ENCODE results near the gene ADTRP.

Gene ADTRP

DNA sequence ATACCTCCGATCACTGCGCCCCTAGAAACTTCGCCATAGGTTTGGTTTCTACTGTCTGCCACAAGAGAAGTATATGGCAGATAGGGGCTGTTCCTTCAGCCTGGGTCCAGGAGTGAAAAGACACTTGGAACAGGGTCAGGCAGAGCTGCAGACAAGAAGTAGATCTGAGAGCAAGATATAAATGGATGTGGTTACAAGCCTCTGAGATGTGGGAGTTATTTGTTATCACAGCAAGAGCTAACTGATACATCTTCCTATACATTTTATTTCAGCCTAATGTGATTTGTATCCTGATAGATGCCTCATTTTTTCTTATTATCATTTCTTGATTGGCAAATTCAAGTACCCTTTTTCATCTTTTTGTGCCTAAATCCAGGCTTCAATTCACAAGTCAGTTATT lies 40.9 kb upstream of the ADTRP start:
- H3K9me3 ChIP-seq (ENCODE audit: insufficient read depth, low read length) = no peaks in the 10 kb centered on the region
- no peak overlapping the region for H3K4me2 ChIP-seq (ENCODE audit: low read depth, low read length, poor library complexity, severe bottlenecking)
- H2AFZ ChIP-seq (ENCODE audit: low read depth, low read length, severe bottlenecking) = no peak overlapping the region
- no peaks in the 10 kb centered on the region for H3K27me3 ChIP-seq (ENCODE audit: low read length)
- no peaks in the 10 kb centered on the region for H3K79me2 ChIP-seq (ENCODE audit: insufficient read depth, low read length)
- TF ChIP-seq, protein P1, sequence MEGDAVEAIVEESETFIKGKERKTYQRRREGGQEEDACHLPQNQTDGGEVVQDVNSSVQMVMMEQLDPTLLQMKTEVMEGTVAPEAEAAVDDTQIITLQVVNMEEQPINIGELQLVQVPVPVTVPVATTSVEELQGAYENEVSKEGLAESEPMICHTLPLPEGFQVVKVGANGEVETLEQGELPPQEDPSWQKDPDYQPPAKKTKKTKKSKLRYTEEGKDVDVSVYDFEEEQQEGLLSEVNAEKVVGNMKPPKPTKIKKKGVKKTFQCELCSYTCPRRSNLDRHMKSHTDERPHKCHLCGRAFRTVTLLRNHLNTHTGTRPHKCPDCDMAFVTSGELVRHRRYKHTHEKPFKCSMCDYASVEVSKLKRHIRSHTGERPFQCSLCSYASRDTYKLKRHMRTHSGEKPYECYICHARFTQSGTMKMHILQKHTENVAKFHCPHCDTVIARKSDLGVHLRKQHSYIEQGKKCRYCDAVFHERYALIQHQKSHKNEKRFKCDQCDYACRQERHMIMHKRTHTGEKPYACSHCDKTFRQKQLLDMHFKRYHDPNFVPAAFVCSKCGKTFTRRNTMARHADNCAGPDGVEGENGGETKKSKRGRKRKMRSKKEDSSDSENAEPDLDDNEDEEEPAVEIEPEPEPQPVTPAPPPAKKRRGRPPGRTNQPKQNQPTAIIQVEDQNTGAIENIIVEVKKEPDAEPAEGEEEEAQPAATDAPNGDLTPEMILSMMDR (IDR thresholded peaks at IDR 0.05; ENCODE audit: insufficient read depth, low read length, poor library complexity, severe bottlenecking) = no peak
- no peak for TF ChIP-seq EZH2phosphoT487 (conservative IDR thresholded peaks at IDR 0.05; ENCODE audit: low read length)
- H3K9ac ChIP-seq (ENCODE audit: low read length) = no peak overlapping the region
- H3K9me2 ChIP-seq (replicated peaks; ENCODE audit: insufficient read depth, low read length) = no peaks in the 10 kb centered on the region
- no peak overlapping the region for H3K4me3 ChIP-seq (ENCODE audit: insufficient read depth, low read length, poor library complexity, severe bottlenecking)
- H4K20me1 ChIP-seq (ENCODE audit: low read depth, low read length) = no peaks in the 10 kb centered on the region
- no peak overlapping the region for H3K27ac ChIP-seq (ENCODE audit: low read depth, low read length)
- H3F3A ChIP-seq (ENCODE audit: insufficient read depth) = no peaks in the 10 kb centered on the region
- no peaks in the 10 kb centered on the region for H3K36me3 ChIP-seq (ENCODE audit: low read length)

DNA sequence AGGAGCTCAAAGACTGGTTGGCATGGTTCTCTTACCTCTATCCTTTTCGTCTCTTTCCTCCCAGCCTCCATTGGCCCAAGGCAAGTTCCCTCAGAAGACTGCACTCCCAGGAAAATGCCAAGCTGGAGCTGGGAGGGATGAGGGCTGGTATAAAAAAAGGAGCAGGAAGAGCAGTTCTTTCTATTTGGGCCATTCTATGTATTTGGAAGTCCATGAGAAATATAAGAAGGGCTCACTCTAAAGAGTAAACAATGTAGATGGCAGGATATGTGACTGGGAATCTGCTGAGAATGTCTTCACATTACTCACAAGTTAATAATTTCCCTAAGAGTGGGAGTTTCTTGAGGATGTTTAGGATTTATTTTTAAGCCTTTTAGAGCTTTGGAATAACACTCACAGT lies 36.6 kb upstream of the ADTRP start:
- no peaks in the 10 kb centered on the region for H3K27me3 ChIP-seq (ENCODE audit: low read length)
- no peaks in the 10 kb centered on the region for H3F3A ChIP-seq (ENCODE audit: insufficient read depth)
- H3K9me3 ChIP-seq (ENCODE audit: insufficient read depth, low read length) = no peaks in the 10 kb centered on the region
- TF ChIP-seq, protein P1 (IDR thresholded peaks at IDR 0.05; ENCODE audit: insufficient read depth, low read length, poor library complexity, severe bottlenecking) = no peak
- no peak for TF ChIP-seq EZH2phosphoT487 (conservative IDR thresholded peaks at IDR 0.05; ENCODE audit: low read length)
- H3K36me3 ChIP-seq (ENCODE audit: low read length) = no peaks in the 10 kb centered on the region
- H4K20me1 ChIP-seq (ENCODE audit: low read depth, low read length) = no peaks in the 10 kb centered on the region
- no peaks in the 10 kb centered on the region for H3K79me2 ChIP-seq (ENCODE audit: insufficient read depth, low read length)
- H3K9me2 ChIP-seq (replicated peaks; ENCODE audit: insufficient read depth, low read length) = no peaks in the 10 kb centered on the region
- H3K9ac ChIP-seq (ENCODE audit: low read length) = no peak overlapping the region
- H2AFZ ChIP-seq (ENCODE audit: low read depth, low read length, severe bottlenecking) = no peak overlapping the region
- H3K4me2 ChIP-seq (ENCODE audit: low read depth, low read length, poor library complexity, severe bottlenecking) = no peak overlapping the region
- H3K27ac ChIP-seq (ENCODE audit: low read depth, low read length) = no peak overlapping the region
- H3K4me3 ChIP-seq (ENCODE audit: insufficient read depth, low read length, poor library complexity, severe bottlenecking) = no peak overlapping the region

DNA sequence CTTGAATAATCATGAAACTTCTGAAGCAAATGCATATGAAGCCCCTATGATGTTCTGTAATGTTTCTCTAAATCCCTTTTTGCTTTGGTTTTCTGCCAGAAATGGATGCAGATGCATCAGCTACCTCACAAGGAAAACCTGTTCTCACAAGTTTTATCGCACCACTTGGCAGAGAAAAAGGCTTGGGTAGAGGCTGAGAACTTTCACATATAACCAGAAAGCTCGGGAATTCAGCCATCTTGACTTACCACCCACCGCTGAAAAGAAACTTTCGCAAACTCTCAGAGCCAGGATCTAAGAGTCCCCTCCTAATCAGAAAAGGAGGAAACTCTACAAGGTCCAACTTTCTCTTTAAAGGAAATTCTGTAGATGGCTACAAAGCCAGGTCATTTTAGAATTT lies 36.2 kb upstream of the ADTRP start:
- Histone ChIP-seq H3K4me2 (ENCODE audit: low read depth, low read length, poor library complexity, severe bottlenecking) (no peak overlapping the region), H3K27ac (ENCODE audit: low read depth, low read length) (no peak overlapping the region), H2AFZ (ENCODE audit: low read depth, low read length, severe bottlenecking) (no peak overlapping the region), H3K9me2 (replicated peaks; ENCODE audit: insufficient read depth, low read length) (no peaks in the 10 kb centered on the region), H3K79me2 (ENCODE audit: insufficient read depth, low read length) (no peaks in the 10 kb centered on the region), H4K20me1 (ENCODE audit: low read depth, low read length) (no peaks in the 10 kb centered on the region), H3K9ac (ENCODE audit: low read length) (no peak overlapping the region), H3K27me3 (ENCODE audit: low read length) (no peaks in the 10 kb centered on the region), H3K36me3 (ENCODE audit: low read length) (no peaks in the 10 kb centered on the region), H3K9me3 (ENCODE audit: insufficient read depth, low read length) (no peaks in the 10 kb centered on the region), H3K4me3 (ENCODE audit: insufficient read depth, low read length, poor library complexity, severe bottlenecking) (no peak overlapping the region), H3F3A (ENCODE audit: insufficient read depth) (no peaks in the 10 kb centered on the region)
- no peak for TF ChIP-seq EZH2phosphoT487 (conservative IDR thresholded peaks at IDR 0.05; ENCODE audit: low read length)
- TF ChIP-seq, protein P1 (IDR thresholded peaks at IDR 0.05; ENCODE audit: insufficient read depth, low read length, poor library complexity, severe bottlenecking) = no peak
